BLaER1 (cell line): ENCODE results near the gene ALOX5.

Experiments used
- H3K27ac ChIP-seq: shearing (Covaris generic); formaldehyde crosslinking; 2 replicates; pipeline ENCODE4 v1.8.1; 2022
- H3K27me3 ChIP-seq: shearing (Covaris generic); formaldehyde crosslinking; 2 replicates; pipeline ENCODE4 v1.8.1; 2022
- H3K36me3 ChIP-seq: shearing (Covaris generic); formaldehyde crosslinking; 2 replicates; pipeline ENCODE4 v1.8.1; 2022
- H3K4me1 ChIP-seq: shearing (Covaris generic); formaldehyde crosslinking; 2 replicates; pipeline ENCODE4 v1.8.1; 2022
- H3K4me2 ChIP-seq: shearing (Covaris generic); formaldehyde crosslinking; 2 replicates; pipeline ENCODE4 v1.8.1; 2022
- H3K4me3 ChIP-seq: shearing (Covaris generic); formaldehyde crosslinking; 2 replicates; pipeline ENCODE4 v1.8.1; 2022
- H3K9ac ChIP-seq: shearing (Covaris generic); formaldehyde crosslinking; 2 replicates; pipeline ENCODE4 v1.8.1; 2022
- H3K9me3 ChIP-seq: shearing (Covaris generic); formaldehyde crosslinking; 2 replicates; pipeline ENCODE4 v1.8.1; 2022
- H4K20me1 ChIP-seq: shearing (Covaris generic); formaldehyde crosslinking; 2 replicates; pipeline ENCODE4 v1.8.1; 2022
- Cebpa-rat ChIP-seq: shearing (Covaris generic); IDR thresholded peaks from 2 replicates; pipeline ENCODE4 v1.8.1; 2022

ALOX5 gene

GRCh38 chr10:45422207-45422865 lies 48.3 kb downstream of the ALOX5 start:
- Histone ChIP-seq H4K20me1 (no peaks in the 10 kb centered on the region), H3K4me1 (peaks cover 91% of the 10 kb centered on the region), H3K9ac (peak overlapping the region; percentile 90), H3K4me3 (peak overlapping the region; percentile 46), H3K36me3 (no peaks in the 10 kb centered on the region), H3K27ac (peak overlapping the region; percentile 94), H3K27me3 (no peaks in the 10 kb centered on the region), H3K9me3 (no peaks in the 10 kb centered on the region), H3K4me2 (peak overlapping the region; percentile 99)
- no peak for TF ChIP-seq Cebpa-rat

GRCh38 chr10:45422866-45423659 lies 49.0 kb downstream of the ALOX5 start:
- Histone ChIP-seq H3K4me1 (peaks cover 89% of the 10 kb centered on the region), H3K4me3 (no peak overlapping the region), H3K9ac (peak overlapping the region; percentile 90; the same call in 1 of the 2 replicates), H3K4me2 (peak overlapping the region; percentile 99), H3K9me3 (no peaks in the 10 kb centered on the region), H3K27ac (peak overlapping the region; percentile 94), H3K27me3 (no peaks in the 10 kb centered on the region), H3K36me3 (no peaks in the 10 kb centered on the region), H4K20me1 (no peaks in the 10 kb centered on the region)
- no peak for TF ChIP-seq Cebpa-rat

DNA sequence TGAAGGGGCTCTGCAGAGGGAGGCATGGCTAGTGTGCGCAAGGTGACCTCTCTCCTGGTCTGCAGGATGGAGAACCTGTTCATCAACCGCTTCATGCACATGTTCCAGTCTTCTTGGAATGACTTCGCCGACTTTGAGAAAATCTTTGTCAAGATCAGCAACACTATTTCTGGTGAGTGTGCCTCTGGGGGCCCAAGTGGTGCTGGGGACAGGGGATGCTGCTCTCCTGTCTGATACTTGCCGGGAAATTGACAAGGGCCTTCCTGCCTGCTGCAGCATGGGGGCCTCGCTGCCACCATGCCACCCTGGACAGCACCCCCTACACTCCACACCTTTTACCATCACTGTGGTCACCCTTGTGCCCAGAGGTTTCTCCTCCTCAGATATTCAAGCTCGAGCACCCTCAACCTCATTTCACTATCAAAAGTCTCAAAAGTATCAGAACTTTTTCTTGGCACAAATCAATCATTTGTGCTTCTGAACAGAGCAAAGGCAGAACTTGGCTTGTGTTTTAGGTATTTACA lies 50.0 kb downstream of the ALOX5 start:
- no peak overlapping the region for H3K4me3 ChIP-seq
- H3K9ac ChIP-seq: peak overlapping the region; percentile 53
- H3K27ac ChIP-seq: peak overlapping the region; percentile 94
- no peak for TF ChIP-seq Cebpa-rat
- no peaks in the 10 kb centered on the region for H3K27me3 ChIP-seq
- H3K36me3 ChIP-seq: no peaks in the 10 kb centered on the region
- H3K4me2 ChIP-seq: peak overlapping the region; percentile 99
- peaks cover 93% of the 10 kb centered on the region for H3K4me1 ChIP-seq
- no peaks in the 10 kb centered on the region for H4K20me1 ChIP-seq
- no peaks in the 10 kb centered on the region for H3K9me3 ChIP-seq

GRCh38 chr10:45424668-45425404 lies 50.8 kb downstream of the ALOX5 start:
- H3K4me2 ChIP-seq: peak overlapping the region; percentile 99

GRCh38 chr10:45425621-45426563 lies 51.9 kb downstream of the ALOX5 start:
- no peaks in the 10 kb centered on the region for H4K20me1 ChIP-seq
- H3K4me2 ChIP-seq: peak overlapping the region; percentile 99
- peak overlapping the region; percentile 53 for H3K9ac ChIP-seq
- peak overlapping the region; percentile 26; the same call in 1 of the 2 replicates for H3K4me3 ChIP-seq
- no peaks in the 10 kb centered on the region for H3K27me3 ChIP-seq
- peaks cover 97% of the 10 kb centered on the region for H3K4me1 ChIP-seq
- no peaks in the 10 kb centered on the region for H3K9me3 ChIP-seq
- H3K27ac ChIP-seq: peak overlapping the region; percentile 94
- no peaks in the 10 kb centered on the region for H3K36me3 ChIP-seq
- TF ChIP-seq Cebpa-rat: no peak

More at GRCh38 chr10:45424668-45425404, 50.8 kb downstream of the ALOX5 start:
- H3K27ac ChIP-seq: peak overlapping the region; percentile 94
- H3K9ac ChIP-seq: peak overlapping the region; percentile 53
- H3K4me3 ChIP-seq: no peak overlapping the region
- no peak for TF ChIP-seq Cebpa-rat
- peaks cover 99% of the 10 kb centered on the region for H3K4me1 ChIP-seq
- H4K20me1 ChIP-seq: no peaks in the 10 kb centered on the region
- H3K27me3 ChIP-seq: no peaks in the 10 kb centered on the region
- H3K36me3 ChIP-seq: no peaks in the 10 kb centered on the region
- no peaks in the 10 kb centered on the region for H3K9me3 ChIP-seq

DNA sequence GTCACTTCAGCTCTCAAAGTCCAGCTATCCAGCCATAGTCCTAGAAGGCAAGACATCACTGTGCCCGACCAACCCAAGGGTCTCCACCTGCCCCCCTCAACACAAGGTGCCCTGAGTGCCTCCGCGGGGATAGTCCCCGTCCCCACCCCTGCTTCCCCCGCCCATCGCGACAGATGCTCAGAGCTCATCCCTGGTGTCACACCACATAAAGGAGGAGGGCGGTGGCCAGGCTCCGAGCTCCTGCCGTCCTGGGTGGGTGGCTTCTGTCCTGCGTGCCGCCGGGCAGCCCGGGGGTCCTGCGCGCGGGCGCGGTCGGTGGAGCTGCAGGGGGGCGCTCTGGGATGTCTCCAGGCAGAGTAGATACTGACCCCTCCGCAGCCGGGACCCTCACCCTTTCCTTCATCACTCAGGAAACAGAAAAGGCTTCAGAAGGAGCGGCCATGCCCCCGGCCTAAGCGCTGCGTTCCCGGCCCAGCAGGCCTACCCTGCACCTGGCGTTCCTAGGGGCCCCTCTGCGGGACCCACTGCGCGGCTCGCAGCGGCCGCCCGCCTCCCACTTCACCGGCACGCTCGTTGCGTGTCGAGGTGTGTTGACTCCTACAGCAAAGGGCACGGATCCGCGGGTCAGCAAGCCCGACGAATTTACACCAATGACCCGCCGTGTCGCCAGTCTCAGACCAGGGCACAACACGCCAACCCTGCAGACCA lies 53.4 kb downstream of the ALOX5 start:
- H3K9me3 ChIP-seq: no peaks in the 10 kb centered on the region
- no peaks in the 10 kb centered on the region for H3K27me3 ChIP-seq
- H3K27ac ChIP-seq: peak overlapping the region; percentile 94
- peak overlapping the region; percentile 99 for H3K4me2 ChIP-seq
- peak overlapping the region; percentile 63 for H3K4me3 ChIP-seq
- H4K20me1 ChIP-seq: no peaks in the 10 kb centered on the region
- peak overlapping the region; percentile 70 for H3K9ac ChIP-seq
- peaks cover 85% of the 10 kb centered on the region for H3K4me1 ChIP-seq
- no peak for TF ChIP-seq Cebpa-rat
- no peaks in the 10 kb centered on the region for H3K36me3 ChIP-seq

DNA sequence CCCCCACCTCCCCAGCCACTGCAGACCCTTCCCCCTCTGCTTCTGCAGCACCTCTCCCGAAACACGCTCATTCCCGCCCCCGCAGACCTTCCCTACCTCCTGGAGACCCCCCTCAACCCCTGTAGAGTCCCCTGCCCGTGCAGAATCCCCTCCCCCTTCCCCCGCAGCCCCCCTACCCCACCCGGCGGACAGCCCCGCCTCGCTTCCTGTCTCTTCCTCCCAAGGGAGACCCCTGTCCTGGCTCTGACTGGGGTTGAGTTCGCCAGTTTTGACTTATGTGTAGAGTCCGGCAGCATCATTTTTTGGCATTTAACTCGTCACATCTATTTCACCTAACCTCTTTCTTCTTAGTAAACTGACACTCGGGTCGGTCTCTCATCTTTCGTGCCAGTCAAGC lies 54.0 kb downstream of the ALOX5 start:
- Histone ChIP-seq H3K9me3 (no peaks in the 10 kb centered on the region), H3K9ac (peak overlapping the region; percentile 75), H4K20me1 (no peaks in the 10 kb centered on the region), H3K4me2 (peak overlapping the region; percentile 99), H3K4me1 (peaks cover 83% of the 10 kb centered on the region), H3K27ac (peak overlapping the region; percentile 94), H3K27me3 (no peaks in the 10 kb centered on the region), H3K36me3 (no peaks in the 10 kb centered on the region), H3K4me3 (peak overlapping the region; percentile 63)
- no peak for TF ChIP-seq Cebpa-rat
